ENCODE data around the gene TRIM31. TPM values are rescaled to one million over a fixed set of nuclear protein-coding genes. Genes with fewer than 3 reads are reported as not detected.
A peak's percentile ranks its signal among the peaks of the same experiment; 100 is the strongest.
"Not testable (repeated sequence)": the region's sequence is repeated elsewhere in the genome, so short reads cannot be mapped to it uniquely, and the experiment has no call there.

TRIM31 gene
- polyA plus RNA-seq, 1 donor, result not detected

- DNase-seq (ENCODE audit: low read depth), result no peak
These were observed 36.3 kb upstream of the TRIM31 start for GRCh38 chr6:30149234-30149633.

GRCh38 chr6:30147096-30147495, 34.2 kb upstream of the TRIM31 start:
- no peak for DNase-seq (ENCODE audit: low read depth)

GRCh38 chr6:30145818-30146217, 32.9 kb upstream of the TRIM31 start:
- DNase-seq (ENCODE audit: low read depth), result no peak

GRCh38 chr6:30144811-30145210, 31.9 kb upstream of the TRIM31 start:
- DNase-seq (ENCODE audit: low read depth), result no peak

- no peak for DNase-seq (ENCODE audit: low read depth)
These were observed 30.9 kb upstream of the TRIM31 start for GRCh38 chr6:30143780-30144179.

DNA sequence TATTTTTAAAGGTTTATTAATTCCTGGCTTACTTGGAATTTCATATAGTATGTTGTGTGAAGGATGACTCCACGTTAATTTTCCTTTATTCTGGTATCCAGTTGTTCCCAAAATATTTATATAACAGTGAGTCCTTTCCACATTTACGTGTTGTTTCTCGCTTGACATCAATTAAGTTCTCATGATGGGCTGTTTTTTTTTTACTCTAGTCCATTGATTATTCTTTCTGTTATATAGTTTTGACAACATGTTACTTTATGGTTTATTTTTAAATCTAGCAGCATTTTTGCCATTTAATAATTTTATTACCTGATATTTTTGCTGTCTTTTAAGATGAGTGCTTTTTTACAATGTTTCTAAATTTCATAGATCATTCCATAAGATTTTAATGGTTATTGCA, 29.8 kb upstream of the TRIM31 start:
- DNase-seq (ENCODE audit: low read depth), result no peak

DNA sequence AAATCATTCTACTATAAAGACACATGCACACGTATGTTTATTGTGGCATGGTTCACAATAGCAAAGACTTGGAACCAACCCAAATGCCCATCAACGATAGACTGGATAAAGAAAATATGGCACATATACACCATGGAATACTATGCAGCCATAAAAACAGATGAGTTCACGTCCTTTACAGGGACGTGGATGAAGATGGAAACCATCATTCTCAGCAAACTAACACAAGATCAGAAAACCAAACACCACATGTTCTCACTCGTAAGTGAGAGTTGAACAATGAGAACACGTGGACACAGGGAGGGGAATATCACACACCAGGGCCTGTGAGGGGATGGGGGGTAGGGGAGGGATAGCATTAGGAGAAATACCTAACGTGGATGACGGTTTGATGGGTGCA, 27.4 kb upstream of the TRIM31 start:
- DNase-seq (ENCODE audit: low read depth), result not testable (repeated sequence)

DNA sequence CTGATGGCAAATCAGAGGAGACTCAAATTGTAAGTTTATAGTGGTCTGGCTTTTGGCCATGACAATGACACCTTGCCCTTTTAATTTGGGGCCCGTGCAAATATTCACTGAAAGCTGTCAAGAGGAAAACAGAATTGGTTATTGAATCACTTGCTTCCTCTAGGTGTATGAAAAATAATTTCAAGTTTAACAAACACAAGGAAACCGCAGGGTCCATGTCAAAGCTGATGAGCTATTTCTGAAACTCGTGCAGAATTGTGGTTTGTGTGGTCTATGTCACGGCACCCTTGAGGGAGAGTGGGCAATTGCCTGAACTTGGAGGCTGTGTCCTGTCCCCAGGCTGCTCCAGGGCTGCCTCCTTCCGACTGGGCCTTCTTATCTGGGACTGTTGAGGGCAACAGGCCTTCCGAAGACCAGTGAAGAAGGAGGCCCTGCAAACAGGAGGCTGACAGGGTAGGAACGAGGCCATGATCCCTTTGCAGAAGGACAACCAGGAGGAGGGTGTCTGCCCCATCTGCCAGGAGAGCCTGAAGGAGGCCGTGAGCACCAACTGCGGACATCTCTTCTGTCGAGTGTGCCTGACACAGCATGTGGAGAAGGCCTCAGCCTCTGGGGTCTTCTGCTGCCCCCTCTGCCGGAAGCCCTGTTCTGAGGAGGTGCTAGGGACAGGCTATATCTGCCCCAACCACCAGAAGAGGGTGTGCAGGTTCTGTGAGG, 23.8 kb upstream of the TRIM31 start:
- DNase-seq (ENCODE audit: low read depth), result no peak

GRCh38 chr6:30135757-30136156, 22.9 kb upstream of the TRIM31 start, which contains the start of gene TRIM40:
Gene TRIM40 (plus strand): TSS chr6:30136140. CDS start chr6:30137037, 897 bp downstream.
- no peak for DNase-seq (ENCODE audit: low read depth)

- no peak for DNase-seq (ENCODE audit: low read depth)
These were observed 22.3 kb upstream of the TRIM31 start for GRCh38 chr6:30135147-30135546.

DNA sequence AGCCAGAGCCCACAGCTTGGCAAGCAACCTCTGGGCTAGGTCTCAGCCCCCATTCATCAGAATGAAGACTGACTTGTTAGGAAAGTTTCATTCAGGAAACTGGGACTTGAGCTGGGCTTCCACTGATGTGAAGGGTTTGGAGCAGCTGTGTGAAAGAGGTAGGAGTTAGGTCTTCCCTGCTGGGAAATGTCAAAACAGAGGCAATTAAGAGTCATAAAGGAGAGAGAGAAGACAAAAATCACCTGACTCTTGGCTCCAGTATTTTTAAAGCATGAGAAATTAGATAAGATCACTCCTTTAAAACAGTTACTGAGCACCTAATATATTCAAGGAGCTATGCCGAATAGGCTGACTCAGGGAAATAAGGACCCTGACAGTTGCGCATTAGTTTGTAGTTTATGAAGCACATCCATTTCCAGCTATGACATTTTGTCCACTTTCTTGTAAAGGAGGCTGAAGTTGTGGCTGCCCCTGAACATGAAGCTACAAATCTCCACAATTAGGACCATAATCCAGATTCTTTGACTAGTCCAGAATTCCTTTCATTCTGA, 19.1 kb upstream of the TRIM31 start:
- DNase-seq (ENCODE audit: low read depth), result no peak

GRCh38 chr6:30130887-30131862, 18.3 kb upstream of the TRIM31 start:
- DNase-seq (ENCODE audit: low read depth), result peak; percentile 66

DNA sequence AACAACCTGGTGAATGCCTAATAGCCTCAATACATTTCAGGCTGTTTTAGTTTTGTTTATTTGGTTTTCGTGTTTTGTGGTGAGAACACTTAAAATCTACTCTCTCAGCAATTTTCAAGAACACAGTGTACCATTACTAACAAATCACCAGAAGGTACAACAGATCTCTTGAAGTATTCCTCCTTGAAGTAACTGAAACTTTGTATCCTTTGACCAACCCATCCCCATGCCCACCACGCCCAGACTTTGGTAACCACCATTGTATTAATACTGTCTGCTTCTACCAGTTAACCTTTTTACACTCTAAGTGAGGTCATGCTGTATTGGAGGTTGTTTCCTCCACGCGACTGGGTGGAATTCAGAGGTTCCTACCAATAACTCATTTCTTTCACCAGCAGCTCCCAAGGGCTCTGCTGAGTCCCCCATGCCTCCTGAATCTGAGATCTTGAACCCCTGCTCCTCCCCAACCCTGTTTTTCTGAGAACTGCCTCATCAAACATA, 17.3 kb upstream of the TRIM31 start:
- no peak for DNase-seq (ENCODE audit: low read depth)

GRCh38 chr6:30129265-30130178, 16.6 kb upstream of the TRIM31 start:
- DNase-seq (ENCODE audit: low read depth), result no peak

- no peak for DNase-seq (ENCODE audit: low read depth)
These were observed 14.6 kb upstream of the TRIM31 start for GRCh38 chr6:30127238-30128093.

- DNase-seq (ENCODE audit: low read depth), result no peak
These were observed 9.6 kb upstream of the TRIM31 start for GRCh38 chr6:30122515-30122914.

DNA sequence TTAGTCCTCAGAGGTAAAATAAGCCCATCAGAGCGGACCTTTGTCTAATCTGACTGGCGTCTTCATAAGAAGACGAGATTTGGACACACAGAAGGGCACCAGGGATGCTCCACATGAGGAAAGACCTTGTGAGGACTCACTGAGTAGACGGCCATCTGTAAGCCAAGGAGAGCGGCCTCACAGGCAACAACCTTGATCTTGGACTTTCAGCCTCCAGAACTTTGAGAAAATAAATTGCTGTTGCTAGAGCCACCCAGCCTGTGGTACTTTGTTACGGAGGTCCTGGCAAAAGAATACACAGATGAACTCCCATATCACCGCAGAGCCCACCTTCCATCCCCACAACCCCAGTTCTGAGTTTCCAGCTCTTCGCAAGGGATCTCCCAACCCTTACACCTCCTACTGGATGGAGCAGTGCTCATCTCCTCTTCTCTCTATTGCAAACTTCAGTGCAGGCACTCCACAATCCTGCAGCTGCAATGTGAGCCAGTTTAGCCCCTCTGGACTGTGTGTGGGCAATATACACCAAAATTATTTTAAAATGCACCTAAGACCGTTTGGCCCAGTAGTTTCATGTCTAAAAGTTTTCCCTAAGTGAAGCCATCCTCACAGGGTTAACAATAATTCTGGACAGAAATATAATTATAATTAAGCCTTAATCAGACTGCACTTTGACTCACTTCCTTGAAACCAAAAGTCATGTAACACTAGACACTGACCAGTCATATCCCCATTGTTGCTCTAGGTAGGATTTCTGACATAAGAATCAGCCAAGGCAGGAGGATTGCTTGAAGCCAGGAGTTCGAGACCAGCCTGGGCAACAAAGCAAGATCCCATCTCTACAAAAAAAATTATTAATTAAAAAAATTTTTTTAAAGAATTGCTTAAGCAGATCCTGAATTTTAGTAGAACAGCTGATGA, 8.8 kb upstream of the TRIM31 start:
- DNase-seq (ENCODE audit: low read depth), result no peak

DNA sequence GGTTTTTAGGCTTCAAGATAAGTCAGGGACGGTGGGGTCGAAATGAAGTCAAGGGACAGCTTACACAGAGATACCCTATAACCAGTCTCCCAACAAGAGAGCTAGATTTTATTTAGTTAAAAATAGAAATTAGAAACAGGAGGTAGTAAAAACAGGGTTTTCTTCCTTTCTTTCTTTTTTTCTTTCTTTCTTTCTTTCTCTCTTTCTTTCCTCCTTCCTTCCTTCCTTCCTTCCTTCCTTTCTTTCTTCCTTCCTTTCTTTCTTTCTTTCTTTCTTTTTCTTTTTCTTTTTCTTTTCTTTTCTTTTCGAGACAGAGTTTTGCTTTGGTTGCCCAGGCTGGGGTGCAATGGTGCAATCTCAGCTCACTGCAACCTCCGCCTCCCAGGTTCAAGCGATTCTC, 5.8 kb upstream of the TRIM31 start:
- DNase-seq (ENCODE audit: low read depth), result not testable (repeated sequence)

- DNase-seq (ENCODE audit: low read depth), result no peak
These were observed 3.8 kb upstream of the TRIM31 start for GRCh38 chr6:30116724-30117123.
